ENCODE data around the gene GRB10.

GRCh38 chr7:50685135-50686065 is 97.3 kb downstream of the GRB10 start:
- TF ChIP-seq, protein P1, sequence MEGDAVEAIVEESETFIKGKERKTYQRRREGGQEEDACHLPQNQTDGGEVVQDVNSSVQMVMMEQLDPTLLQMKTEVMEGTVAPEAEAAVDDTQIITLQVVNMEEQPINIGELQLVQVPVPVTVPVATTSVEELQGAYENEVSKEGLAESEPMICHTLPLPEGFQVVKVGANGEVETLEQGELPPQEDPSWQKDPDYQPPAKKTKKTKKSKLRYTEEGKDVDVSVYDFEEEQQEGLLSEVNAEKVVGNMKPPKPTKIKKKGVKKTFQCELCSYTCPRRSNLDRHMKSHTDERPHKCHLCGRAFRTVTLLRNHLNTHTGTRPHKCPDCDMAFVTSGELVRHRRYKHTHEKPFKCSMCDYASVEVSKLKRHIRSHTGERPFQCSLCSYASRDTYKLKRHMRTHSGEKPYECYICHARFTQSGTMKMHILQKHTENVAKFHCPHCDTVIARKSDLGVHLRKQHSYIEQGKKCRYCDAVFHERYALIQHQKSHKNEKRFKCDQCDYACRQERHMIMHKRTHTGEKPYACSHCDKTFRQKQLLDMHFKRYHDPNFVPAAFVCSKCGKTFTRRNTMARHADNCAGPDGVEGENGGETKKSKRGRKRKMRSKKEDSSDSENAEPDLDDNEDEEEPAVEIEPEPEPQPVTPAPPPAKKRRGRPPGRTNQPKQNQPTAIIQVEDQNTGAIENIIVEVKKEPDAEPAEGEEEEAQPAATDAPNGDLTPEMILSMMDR (IDR thresholded peaks at IDR 0.05) = no peak
- no peak for TF ChIP-seq POLR2A (IDR thresholded peaks at IDR 0.05)
- no peak for TF ChIP-seq POLR2AphosphoS5 (IDR thresholded peaks at IDR 0.05; ENCODE audit: insufficient read depth in 1 of 2, low read depth in 1 of 2)
